Measurements from ENCODE around the gene CALY.
"Not testable (repeated sequence)": the region's sequence is repeated elsewhere in the genome, so short reads cannot be mapped to it uniquely, and the experiment has no call there.

The CALY gene

GRCh38 chr10:133328358-133329343, 8.0 kb downstream of the CALY start:
- DNase-seq, result no peak

- DNase-seq, result peak; percentile 76
Observed at GRCh38 chr10:133327651-133328357, 8.9 kb downstream of the CALY start.

GRCh38 chr10:133326745-133327650, 9.7 kb downstream of the CALY start:
- peak; percentile 35 for DNase-seq

GRCh38 chr10:133326223-133326551, 10.5 kb downstream of the CALY start:
- DNase-seq, result peak; percentile 44

GRCh38 chr10:133325440-133326222, 11.1 kb downstream of the CALY start:
- peak; percentile 44 for DNase-seq

GRCh38 chr10:133324857-133325260, 11.8 kb downstream of the CALY start:
- DNase-seq, result peak; percentile 67

GRCh38 chr10:133324198-133324792, 12.4 kb downstream of the CALY start:
- peak; percentile 91 for DNase-seq

GRCh38 chr10:133322064-133322709, 14.5 kb downstream of the CALY start:
- DNase-seq, result not testable (repeated sequence)

GRCh38 chr10:133320852-133321422, 15.8 kb downstream of the CALY start:
- DNase-seq, result not testable (repeated sequence)

- peak; percentile 78 for DNase-seq
Observed at GRCh38 chr10:133318494-133319127, 18.1 kb downstream of the CALY start.

GRCh38 chr10:133316732-133317131, 20.0 kb downstream of the CALY start:
- no peak for DNase-seq

GRCh38 chr10:133316266-133316665, 20.4 kb downstream of the CALY start:
- no peak for DNase-seq

- no peak for DNase-seq
Observed at GRCh38 chr10:133315847-133316246, 20.8 kb downstream of the CALY start.

GRCh38 chr10:133314911-133315310, 21.8 kb downstream of the CALY start:
- no peak for DNase-seq

GRCh38 chr10:133313192-133313591, 23.5 kb downstream of the CALY start:
- no peak for DNase-seq

- DNase-seq, result no peak
Observed at GRCh38 chr10:133312769-133313145, 23.9 kb downstream of the CALY start.

- no peak for DNase-seq
Observed at GRCh38 chr10:133312016-133312768, 24.5 kb downstream of the CALY start.

- DNase-seq, result no peak
Observed at GRCh38 chr10:133311570-133311969, 25.1 kb downstream of the CALY start.

GRCh38 chr10:133310789-133311188, 25.9 kb downstream of the CALY start:
- no peak for DNase-seq

GRCh38 chr10:133310399-133310755, 26.3 kb downstream of the CALY start:
- no peak for DNase-seq

Measured in NCI-H146 (cell line).